ENCODE measurements around the gene KCNE3.

- no peak for TF ChIP-seq CTCF (IDR thresholded peaks at IDR 0.05)
- no peak for TF ChIP-seq POLR2A (IDR thresholded peaks at IDR 0.05)
Measured at GRCh38 chr11:74479732-74480123, 12.4 kb upstream of the KCNE3 start.

Measured in esophagus squamous epithelium (tissue), 4 donors.